ENCODE results near the gene NPBWR2.
A peak's percentile ranks its signal among the peaks of the same experiment; 100 is the strongest.

Gene NPBWR2

DNA sequence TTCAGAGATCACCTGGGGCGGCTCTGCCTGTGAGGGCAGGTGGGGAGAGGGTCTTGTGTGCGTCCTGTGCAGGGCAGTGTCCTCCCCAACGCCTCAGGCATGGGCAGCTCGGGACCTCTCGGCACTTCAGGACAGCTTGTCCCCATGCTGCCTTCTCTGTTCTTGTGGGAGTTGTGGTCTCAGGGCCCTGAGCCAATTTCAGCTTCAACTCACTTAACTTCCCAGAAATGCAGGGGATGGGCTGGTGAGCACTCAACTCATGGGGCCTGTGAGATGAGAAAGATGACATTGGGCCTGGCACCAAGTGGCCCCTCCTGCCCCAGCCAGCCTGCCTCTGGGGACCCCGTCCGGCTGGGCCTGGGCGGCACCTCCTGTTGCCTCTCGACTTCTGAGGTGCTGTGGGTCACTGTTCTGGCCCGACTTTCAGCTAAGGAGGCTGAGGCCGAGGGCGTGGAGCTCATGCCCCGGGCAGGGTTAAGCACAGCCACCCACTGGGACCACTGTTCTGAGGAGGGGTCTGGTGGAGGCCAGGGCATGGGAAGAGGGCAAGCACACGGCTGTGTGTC is 34.8 kb downstream of the NPBWR2 start:
- no peak for DNase-seq (ENCODE audit: low read depth)
- H3K4me3 ChIP-seq (ENCODE audit: low read depth, low read length), result no peak overlapping the region
- TF ChIP-seq, protein P1, sequence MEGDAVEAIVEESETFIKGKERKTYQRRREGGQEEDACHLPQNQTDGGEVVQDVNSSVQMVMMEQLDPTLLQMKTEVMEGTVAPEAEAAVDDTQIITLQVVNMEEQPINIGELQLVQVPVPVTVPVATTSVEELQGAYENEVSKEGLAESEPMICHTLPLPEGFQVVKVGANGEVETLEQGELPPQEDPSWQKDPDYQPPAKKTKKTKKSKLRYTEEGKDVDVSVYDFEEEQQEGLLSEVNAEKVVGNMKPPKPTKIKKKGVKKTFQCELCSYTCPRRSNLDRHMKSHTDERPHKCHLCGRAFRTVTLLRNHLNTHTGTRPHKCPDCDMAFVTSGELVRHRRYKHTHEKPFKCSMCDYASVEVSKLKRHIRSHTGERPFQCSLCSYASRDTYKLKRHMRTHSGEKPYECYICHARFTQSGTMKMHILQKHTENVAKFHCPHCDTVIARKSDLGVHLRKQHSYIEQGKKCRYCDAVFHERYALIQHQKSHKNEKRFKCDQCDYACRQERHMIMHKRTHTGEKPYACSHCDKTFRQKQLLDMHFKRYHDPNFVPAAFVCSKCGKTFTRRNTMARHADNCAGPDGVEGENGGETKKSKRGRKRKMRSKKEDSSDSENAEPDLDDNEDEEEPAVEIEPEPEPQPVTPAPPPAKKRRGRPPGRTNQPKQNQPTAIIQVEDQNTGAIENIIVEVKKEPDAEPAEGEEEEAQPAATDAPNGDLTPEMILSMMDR (IDR thresholded peaks at IDR 0.05; ENCODE audit: low read depth, low read length, missing control alignments), result no peak

DNA sequence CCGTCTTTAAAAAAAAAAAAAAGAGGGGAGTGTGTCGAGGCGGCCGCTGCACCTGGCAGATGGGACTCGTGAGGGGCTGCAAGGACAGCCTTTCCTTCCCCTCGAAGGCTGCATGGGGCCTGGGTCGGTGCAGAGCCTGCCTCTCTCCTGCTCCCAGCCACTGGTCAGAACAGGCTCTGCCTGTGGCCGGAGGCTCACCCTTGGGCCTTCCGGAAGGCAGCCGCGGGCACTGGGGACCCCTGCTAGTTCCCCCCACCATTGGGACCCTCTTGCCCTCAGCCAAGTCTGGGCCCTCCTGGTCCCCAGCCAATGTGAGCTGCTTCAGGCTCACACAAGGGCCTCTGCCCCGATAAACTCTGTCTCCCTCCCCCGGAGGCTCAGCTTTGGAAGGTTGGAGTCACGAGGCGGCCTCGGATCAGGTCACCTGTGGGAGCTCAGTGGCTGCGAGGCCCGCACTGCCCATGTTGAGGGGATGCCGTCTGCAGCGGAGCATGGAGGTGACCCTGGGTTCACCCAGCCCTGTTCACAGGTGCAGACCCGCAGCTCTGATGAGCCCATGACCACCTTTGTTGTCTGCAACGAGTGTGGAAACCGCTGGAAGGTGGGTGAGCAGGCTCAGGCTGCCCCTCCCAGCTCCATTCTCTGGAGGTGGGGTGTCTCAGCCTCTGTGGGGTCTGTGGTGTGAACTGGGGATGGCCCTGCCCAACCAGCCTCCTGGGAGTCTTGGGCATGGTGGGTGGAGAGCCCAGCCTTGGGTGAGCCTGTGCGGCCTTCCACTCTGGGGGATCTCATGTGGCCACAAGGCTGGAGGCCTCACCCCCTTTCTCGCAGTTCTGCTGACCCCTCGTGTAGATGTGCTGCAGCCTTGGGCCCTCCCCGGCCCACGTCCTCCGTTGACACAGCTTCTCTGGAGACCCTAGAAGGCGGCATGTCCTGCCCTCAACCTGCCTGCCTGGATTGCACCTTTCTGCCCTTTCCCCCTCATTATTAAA is 35.7 kb downstream of the NPBWR2 start:
- TF ChIP-seq, protein P1 (IDR thresholded peaks at IDR 0.05; ENCODE audit: low read depth, low read length, missing control alignments), result no peak
- H3K4me3 ChIP-seq (ENCODE audit: low read depth, low read length), result no peak overlapping the region
- DNase-seq (ENCODE audit: low read depth), result no peak

DNA sequence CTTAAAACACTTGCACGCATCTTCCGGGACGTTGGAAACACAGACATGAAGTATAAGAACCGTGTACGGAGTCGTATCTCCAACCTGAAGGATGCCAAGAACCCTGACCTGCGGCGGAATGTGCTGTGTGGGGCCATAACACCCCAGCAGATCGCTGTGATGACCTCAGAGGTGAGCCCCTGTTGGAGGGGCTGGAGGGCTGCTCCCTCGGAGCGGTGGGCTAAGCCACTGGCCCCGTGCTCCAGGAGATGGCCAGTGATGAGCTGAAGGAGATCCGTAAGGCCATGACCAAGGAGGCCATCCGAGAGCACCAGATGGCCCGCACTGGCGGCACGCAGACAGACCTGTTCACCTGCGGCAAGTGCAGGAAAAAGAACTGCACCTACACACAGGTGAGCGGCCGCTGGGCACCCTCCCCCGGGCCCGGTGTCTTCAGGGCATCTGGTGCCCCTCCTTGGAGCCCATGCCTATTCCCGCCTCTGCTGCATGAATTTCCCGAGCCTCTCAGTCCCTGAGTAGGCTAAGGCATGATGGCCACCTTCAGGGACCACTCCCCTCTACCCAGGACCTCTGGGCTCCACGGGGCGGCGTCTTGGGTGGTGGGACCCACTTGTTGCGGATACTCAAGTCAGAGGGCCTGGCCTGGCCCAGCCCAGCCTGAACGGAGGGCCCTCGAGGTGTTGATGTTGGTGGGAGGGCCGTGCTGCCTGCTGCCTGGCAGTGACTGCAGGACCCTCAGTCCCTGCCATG is 36.9 kb downstream of the NPBWR2 start:
- TF ChIP-seq, protein P1 (IDR thresholded peaks at IDR 0.05; ENCODE audit: low read depth, low read length, missing control alignments), result no peak
- no peak overlapping the region for H3K4me3 ChIP-seq (ENCODE audit: low read depth, low read length)
- no peak for DNase-seq (ENCODE audit: low read depth)

DNA sequence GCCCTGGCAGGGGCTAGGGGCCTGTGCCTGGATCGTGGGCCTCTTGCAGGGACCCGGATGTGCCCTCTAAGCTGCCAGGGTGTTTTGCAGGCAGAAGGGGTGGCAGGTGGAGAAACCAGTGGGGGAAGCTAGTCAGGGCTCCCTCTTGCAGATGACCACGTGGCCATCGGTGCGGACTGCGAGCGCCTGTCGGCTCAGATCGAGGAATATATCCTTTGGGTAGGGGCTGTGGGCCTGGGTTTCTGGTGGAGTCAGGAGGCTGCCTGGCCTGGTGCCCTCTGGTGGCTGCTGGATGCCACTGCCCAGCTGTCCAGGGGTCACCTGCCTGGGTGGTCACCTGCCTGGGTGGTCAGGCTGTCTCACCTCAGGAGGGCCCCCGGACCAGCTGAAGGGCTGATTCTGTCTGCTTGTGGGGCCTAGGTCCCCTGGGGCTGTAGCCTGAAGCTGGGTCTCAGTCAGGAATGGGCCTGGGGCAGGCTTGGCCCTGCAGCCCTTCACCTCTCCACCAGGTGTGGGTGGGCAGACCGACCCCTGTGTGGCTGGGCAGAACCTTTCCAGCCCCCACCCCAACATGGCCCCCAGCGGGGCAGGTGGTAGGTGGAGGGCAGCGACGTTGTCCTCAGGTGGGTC is 37.6 kb downstream of the NPBWR2 start:
- DNase-seq (ENCODE audit: low read depth), result no peak
- TF ChIP-seq, protein P1 (IDR thresholded peaks at IDR 0.05; ENCODE audit: low read depth, low read length, missing control alignments), result peak; percentile 87
- no peak overlapping the region for H3K4me3 ChIP-seq (ENCODE audit: low read depth, low read length)

DNA sequence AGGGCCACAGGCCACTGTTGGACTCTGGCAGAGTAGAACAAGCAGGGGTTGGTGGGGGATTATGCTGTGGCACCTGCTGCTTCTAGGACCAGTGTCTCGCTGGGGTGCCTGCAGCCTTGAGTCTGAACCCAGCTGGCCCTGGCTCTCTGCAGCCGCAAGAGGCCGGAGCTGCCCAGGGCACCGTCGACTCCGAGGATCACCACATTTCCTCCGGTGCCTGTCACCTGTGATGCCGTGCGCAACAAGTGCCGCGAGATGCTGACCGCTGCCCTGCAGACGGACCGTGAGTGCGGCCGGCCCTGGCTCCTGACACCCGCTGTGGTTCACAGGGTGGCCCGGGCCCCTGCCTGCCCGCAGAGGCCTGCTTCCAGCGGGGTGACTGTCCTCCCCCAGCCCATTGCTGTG is 38.2 kb downstream of the NPBWR2 start:
- DNase-seq (ENCODE audit: low read depth), result no peak
- TF ChIP-seq, protein P1 (IDR thresholded peaks at IDR 0.05; ENCODE audit: low read depth, low read length, missing control alignments), result no peak
- no peak overlapping the region for H3K4me3 ChIP-seq (ENCODE audit: low read depth, low read length)

DNA sequence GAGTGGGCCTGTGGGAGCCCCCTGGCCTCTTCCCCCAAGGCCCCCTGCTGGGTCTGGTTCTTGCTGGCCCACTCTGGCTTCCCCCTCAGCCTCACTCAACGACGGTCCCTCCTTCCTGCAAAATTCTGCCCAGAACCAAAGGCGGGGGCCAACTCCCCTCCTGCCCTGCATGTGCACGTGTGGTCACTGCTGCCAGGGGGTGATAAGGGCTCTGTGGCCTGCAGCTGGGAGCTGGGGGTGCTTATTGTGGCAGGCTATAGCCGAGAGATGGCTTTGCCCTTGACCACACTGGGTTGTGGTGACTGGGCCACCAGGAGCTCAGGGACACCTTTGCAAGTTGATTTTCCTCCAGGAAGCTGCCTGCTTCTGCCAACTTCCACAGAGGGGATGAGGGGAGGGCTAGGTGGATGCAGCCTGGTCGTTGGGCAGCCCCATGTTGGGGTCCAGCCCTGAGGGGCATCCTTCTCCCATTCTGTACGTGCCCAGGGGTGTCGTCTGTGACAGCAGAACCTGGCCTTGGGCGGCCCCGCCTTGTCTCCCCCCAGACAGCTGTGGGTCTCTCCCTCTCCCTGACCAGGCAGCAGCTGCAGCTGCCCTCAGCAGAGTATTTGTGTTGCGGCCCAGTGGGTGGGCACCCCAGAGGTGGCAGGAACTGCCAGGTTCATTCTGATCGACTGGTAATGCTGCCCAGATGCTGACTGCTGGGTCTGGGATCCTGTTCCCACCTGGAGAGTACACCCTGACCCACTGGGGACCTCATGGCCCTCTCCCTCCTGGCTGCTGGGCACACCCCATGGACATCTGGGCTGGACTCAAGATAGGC is 38.8 kb downstream of the NPBWR2 start:
- H3K4me3 ChIP-seq (ENCODE audit: low read depth, low read length), result no peak overlapping the region
- TF ChIP-seq, protein P1 (IDR thresholded peaks at IDR 0.05; ENCODE audit: low read depth, low read length, missing control alignments), result no peak
- no peak for DNase-seq (ENCODE audit: low read depth)

Measured in GM12864 (cell line).